ENCODE data around the gene KRT6B.

Gene KRT6B

DNA sequence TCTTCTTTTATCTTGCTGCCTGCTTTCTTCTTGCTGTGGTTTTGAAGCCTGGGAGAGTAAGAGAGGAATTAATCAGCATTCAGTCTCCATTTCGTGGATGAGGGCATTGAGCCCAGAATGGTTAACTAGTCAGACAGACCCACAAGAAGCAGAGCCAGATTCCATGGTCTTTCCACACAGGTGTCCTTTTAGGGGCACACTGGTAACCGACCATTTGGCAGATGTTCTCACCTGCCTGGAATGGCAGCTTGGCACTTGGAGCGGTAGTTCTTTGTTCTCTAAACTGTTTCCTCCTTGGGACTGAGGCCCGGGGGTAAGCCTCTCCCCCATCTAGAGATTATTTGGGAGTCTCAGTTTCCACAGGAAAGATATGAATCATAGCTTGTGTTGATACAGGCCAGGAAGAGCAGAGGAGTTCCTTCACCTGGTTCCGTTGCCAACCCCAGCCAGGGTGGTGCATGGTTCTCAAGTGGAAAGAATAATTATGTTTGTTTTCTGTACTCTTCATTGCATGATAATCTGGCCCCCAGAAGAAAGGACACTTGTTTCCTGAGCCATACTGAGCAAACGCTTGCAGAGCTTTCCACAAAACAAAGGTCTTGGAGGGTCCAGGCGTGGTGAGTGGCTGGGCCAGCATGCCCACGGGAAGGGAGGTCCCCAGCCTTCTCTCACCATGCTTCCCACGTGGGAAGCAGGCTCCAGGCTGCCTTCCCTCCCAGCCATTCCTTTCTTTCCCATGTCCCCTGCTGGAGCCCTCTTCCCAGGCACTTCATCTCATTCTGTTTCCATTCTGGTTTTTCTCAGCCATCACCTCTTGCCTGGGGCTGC is 15.7 kb downstream of the KRT6B start:
- DNase-seq (ENCODE audit: low spot score) = no peak

DNA sequence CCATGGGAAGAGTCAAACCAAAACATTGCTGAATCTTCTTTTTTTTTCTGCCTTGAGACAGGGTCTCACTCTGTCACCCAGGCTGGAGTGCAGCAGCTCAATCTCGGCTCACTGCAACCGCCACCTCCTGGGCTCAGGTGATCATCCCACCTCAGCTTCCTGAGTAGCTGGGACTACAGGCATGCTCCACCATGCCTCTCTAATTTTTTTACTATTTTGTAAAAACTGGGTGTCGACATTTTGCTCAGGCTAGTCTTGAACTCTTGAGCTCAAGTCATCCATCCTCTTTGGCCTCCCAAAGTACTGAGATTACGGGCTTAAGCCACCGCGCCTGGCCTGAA is 16.3 kb downstream of the KRT6B start:
- DNase-seq (ENCODE audit: low spot score) = no peak

DNA sequence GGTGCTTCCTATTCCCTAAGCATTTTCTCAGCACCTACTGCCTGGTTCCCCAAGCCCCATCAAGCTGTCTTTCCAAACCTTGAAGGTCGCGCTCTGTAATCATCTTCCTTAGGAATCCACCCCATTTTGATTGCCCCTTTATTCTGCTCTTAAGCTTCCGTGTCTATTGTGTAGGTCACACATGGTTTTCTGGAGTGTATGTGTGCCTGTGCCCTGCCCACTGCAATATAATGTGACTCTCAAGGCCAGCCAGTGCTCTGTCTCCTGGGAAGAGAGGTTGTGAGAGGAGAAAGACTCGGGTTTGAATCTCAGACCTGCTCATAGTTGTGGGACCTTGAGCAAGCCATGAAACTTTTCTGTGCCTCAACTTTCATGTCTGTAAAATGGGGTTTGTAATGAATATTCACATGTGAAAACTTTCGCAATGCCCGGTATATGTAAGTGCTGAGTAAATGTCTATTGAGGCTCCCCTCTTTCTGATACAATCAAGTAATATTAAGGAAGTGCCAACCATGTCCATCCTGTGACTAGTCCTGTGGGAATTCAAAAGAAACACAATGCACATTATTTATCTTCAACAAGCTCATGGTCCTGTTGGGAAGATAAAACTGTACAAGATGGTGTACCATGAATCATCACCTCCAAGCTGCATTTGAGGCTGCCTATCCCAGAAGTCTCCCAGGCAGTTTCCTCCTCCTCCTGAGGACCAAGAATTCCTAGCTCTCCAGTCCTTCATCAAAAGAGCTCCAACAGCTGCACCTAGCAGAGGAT is 17.0 kb downstream of the KRT6B start:
- DNase-seq (ENCODE audit: low spot score) = no peak

DNA sequence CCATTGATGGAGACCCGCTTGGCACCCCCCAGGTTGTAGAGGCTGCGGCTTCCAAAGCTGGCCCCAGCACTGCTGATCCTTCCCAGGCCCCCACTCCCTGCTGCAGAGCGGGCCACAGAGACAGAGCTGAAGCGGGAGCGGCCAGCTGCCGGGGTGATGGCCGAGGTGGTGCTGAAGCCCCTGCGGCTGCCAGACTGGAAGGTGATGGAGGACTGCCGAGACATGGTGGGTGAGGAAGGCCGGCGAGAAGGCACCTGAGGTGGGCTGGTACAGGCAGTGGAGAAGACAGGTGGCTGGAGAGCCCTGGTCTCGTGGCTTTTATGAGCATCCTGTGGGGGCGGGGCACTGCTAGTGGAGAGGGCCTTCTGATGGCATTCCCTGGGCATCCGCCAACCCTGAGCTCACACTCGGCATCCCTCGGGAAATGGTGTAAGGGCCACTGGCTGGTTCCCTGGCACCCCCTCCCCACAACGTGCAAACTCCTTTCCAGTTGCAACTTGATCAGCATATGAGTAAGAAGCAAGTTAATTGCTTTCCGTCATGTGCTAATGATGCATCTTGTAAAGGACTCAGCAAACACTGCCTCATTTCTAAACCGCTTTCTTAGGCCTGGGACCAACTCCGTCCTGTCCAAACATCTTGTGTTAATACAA is 17.7 kb downstream of the KRT6B start, which contains the start of gene KRT75:
TSS of gene KRT75 (minus strand) at position 291 of the 653 bp plus-strand sequence. CDS start at position 224, 67 bp downstream.
- no peak for DNase-seq (ENCODE audit: low spot score)

DNA sequence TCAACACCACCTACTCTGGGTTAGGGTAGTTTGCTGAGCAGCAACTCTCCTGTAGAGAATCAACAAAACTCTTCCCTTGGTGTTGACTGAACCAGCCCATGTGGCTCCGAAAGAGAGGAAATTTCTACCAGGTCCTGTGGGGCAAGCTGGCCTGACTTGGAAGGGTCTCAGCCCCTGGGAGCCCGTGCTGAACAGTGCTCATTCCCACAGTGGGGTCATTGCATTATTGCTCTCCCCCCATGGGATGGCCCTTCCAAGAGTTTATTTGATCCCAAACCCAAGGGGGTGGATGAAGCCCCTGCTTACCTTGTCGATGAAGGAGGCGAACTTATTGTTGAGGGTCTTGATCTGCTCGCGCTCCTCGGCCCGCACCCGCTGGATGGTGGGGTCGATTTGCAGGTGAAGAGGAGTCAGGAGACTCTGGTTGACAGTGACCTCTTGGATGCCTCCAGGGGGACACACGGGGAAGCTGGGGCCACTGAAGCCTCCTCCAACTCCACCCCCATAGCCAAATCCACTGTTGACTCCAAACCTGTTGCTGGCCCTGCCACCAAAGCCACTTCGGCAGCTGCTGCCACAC is 18.4 kb downstream of the KRT6B start:
- no peak for DNase-seq (ENCODE audit: low spot score)

DNA sequence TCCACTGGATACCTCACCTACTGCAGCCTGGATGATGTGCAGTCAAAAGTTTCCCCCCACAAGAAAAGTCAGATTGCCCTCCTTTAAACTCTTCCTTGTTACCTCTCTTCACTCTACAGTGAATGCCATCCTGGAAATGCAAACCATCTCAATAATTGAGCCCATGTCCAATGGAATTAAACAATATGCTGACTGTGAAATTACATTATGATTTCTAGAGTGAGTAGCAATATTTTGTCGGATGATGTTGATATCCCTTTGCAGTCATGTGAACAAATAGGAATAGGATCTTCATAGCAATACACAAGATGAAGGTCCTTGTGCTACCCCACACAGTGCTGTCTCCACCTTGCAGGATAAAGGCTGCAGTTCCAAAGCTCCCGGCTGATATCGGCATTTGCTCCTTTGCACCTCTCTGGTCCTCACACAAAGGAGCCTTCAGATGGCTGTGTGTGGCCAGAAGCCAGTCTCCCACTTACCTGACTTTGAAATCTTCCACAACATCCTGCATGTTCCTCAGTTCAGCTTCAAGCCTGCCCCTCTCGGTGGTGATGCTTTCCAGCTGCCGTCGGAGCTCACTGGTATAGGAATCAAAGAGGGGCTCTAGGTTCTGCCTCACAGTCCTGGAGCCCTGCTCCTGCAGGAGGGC is 19.3 kb downstream of the KRT6B start:
- no peak for DNase-seq (ENCODE audit: low spot score)

DNA sequence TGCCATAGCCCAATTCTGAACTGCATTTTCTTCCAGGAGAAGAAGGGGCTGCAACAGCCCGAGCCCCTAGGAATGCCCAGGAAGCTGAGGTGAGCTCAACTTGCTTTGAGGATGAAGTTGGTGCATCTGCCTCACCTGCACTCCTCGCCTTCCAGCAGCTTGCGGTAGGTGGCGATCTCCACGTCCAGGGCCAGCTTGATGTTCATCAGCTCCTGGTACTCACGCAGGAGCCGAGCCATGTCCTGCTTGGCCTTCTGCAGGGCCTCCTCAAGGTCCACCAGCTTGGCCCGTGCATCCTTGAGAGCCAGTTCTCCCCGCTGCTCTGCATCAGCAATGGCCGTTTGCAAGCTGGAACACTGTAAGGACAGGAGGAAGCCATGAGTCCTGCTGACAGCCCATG is 23.8 kb downstream of the KRT6B start:
- no peak for DNase-seq (ENCODE audit: low spot score)

DNA sequence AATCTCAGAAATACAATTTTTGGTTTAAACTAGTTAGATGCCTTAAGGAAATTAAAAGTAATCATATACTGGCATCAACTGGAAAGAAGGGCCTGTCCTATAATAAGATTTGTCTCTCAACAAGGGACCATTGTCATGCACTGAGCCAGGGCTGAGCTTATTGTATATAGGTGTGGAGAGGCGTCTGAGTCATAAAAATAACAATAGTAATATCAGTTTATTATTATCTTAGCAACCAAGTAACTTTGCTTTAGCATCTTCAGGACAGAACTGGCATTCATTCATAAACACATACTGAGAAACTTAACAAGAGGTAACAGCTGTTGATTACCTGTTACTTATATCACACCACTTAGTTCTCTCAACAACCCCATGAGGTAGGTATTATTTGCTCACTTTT is 24.9 kb downstream of the KRT6B start:
- no peak for DNase-seq (ENCODE audit: low spot score)

DNA sequence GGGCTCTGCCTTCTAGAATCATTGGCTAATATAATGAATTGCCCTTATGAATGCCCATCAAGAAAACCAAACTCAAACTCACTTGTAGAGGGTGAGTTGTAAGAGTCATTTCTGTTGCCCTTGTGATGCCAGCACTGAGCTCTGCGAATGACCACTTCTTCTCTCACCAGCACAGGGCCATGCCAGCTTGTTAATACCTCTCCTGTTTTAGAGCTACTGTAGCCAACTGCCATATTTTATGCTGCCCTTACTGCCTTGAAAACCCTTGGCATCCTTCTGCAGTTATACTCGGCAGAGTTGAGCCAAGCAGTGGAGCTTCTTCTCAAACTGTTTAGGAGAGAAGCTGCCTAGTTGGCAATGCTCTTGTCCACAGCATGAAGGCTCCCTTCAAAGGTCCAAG is 25.9 kb downstream of the KRT6B start:
- no peak for DNase-seq (ENCODE audit: low spot score)

DNA sequence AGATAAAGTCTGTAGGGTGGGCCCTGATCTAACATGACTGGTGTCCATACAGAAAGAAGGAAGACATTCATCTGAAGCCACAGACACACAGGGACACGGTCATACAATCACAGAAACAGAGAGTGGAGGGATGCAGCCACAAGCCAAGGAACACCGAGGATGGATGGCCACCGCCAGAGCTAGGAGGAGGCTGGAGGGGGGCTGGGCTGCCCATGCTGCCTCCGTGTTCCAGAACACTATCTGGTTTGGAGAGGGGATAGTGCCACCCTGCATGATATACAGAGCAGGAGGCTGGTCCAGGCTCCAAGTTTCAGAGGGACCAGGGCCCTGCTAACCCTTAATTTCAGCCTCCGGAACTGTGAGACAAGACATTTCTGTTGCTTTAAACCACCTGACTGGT is 26.5 kb downstream of the KRT6B start:
- no peak for DNase-seq (ENCODE audit: low spot score)

DNA sequence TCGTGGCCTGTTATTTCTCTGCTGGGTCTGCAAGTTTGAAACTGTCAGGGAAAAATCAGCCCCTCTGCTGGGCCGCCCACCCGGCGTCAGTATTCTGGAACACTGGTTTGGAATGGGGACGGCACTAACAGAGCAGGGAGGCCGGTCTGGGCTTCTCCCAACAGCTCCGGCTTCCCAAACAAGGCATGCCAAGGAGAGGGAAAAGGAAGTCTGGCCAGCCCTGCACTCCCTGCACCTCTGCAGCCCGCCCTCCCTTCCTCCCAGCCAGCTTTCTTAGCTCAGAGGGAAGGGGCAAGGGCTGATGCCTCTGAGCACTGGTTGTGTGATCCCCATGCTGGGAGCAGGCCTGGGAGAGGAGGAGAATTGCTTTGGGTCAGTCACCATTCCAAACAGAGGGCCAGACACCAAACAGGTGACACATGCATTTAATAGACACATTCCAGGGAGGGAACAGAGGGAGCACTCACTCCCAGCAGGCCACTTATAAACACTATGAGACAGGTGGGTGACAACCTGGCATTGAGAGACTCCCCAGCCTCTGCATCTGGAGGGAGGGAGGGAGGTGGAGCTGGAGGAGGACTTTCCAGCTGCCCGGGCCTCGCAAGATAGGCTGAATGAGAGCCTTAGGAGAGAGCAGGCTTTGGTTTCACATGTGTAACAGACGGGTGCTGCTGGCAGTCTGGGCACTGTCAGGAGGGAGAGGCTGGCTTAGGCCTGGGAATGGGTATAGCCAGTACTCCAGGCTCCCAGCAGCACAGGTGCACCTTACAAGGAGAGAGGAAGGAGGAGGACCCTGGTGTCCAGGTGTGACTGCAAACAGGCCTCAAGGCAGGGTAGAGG is 28.1 kb downstream of the KRT6B start:
- no peak for DNase-seq (ENCODE audit: low spot score)

DNA sequence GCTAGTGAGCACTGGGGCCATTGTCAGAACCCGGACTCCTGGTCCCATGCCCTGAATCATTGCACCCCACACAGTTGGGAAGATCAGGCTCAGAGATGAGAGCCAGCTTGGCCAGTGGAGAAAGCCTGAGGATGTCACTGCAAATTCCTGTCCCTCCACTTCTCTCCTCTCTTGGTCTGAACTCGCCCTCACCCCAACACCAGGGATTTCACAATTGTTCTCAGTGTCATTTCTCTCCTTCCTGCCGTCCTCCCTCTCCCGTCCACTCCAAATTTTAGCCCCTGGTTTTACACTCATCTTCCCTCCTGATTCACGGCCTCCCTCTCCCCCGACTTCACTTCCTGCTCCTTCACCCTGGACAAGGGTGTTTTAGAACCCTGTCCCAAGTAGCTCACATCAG is 28.9 kb downstream of the KRT6B start:
- no peak for DNase-seq (ENCODE audit: low spot score)

DNA sequence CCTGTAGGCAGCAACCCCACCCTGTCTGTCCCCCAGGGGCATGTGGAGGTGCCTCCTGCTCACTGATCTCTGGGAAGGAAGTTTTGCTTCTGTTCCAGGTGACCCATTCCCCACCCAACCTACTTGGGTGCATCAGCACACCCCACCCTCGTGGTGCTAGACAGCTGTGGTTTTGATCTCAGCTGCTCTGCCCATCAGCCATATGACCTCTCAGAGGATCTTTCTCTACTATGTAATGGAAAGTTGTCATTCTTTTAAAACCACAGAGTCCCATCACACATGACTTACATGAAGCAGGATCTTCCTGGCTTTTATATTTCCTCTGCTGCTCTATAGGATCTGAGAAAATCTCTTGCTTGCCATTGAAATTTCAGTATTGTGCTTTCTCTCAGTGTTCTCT is 32.3 kb downstream of the KRT6B start:
- no peak for DNase-seq (ENCODE audit: low spot score)

DNA sequence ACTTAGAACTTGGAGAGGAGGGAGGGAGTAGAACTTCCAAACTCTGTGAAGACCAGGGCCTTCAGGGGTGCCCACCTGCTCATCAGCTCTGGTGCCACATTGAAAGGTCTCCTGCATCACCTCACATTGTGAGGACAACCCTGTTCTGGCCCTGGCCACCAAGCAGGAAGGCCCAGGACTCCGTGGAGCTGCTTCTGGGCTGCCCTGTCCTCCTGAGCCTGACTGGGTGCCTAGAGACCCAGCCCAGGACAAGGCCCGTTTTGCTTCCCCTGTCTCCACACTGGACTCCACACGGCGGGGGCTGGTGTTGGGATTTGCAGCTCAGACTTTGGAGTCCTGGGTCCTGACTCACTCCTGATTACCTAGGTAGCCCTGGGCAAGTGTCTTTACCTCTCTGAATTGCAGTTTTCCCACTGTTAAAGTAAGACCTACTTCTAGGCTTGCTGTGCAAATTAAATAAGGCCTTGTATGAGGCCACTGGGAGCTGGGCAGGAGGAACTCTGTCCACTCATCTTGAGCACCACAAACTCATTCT is 33.3 kb downstream of the KRT6B start:
- DNase-seq (ENCODE audit: low spot score) = no peak

DNA sequence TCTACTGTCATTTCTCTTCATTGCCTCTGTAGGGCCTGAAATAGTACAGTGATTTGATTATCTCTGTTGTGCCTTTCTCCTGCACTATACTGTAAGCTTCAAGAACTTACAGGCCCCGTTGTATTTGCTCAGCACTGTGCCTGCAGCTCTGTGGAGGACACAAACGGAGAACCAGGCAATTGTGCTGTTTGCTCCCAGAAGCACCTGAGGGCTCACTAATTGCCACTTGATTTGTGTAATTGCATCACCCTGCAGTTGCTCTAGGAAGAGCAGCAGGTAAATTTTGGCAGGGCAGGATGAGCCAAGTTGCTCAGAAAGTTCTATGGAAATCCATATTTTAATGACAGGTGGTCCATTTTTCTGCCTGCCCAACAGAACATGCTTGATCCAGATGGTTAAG is 34.2 kb downstream of the KRT6B start:
- no peak for DNase-seq (ENCODE audit: low spot score)

DNA sequence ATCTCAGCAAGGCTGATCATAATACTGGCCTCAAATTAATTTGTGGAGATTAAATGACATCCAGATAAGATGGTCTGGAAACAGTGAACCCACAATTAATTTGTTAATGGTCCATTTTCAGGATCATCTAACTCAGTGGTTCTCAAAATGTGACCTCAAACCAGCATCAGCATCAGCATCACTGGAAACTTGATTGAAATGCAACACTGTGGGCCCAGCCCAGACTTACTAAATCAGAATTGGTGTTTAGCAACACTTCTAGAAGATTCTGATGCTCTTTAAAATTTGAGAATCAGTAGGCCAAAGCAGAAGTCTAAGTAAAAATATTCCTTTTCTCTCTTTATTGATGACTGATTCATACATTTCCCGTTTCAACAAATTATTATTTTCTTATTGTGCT is 35.2 kb downstream of the KRT6B start:
- DNase-seq (ENCODE audit: low spot score) = no peak

DNA sequence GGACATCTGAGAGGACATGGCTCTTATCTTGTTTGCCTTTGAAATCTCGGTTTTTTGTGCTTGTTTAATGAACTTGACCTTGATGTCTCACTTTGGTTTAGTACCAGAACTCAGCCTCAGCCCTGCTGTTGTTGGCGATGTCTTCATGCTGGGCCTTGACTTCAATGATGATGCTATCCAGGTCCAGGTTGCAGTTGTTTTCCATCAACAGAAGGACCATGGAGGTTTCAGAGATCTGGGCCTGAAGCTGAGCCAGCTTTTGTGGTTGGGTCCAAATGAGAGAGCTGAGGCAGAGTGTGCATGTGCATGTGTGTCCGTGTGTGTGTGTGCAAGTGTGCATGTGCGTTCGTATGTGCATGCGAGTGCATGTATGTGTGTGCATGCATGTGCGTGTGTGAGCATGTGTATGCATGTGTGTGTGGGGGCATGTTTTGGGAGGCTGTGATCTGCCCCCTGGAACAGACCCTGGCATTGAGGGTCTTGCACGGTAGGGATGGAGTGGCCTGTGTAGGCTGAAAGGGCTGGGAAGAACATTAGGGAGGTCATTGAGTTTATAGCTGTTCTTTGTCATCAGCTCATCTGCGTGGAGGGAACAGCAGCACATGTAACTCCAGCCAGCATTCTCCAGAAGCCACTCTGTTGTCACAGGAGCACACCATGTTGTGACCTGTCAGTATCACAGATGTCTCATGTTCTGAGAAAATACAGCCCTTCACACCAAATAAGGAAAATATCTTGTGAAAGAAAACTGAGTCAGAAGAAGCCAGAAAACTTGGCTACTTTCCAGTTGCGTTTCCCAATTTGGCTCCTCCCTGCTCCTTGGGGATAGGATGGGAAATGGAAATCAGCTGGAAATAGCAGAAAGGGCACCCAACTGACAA is 35.8 kb downstream of the KRT6B start:
- no peak for DNase-seq (ENCODE audit: low spot score)

DNA sequence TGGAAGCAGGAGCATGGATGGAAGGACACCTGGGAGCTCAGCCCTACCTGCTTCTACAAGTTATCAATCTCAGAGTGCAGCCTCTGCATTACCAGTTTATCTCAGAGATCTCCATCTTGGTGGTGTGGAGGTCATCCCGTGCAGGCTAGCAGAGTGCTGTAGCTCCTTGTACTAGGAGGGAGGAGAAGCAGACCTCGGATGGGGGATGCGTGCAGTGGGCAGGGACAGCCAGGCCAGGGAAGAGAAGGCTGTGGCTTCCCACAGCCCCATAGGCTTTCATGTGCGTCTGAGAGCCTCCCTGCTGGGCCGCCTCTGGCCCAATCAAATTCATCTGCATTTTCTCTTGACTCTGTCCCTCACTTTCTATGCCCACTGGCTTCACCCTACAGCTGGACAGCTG is 37.0 kb downstream of the KRT6B start:
- DNase-seq (ENCODE audit: low spot score) = no peak

DNA sequence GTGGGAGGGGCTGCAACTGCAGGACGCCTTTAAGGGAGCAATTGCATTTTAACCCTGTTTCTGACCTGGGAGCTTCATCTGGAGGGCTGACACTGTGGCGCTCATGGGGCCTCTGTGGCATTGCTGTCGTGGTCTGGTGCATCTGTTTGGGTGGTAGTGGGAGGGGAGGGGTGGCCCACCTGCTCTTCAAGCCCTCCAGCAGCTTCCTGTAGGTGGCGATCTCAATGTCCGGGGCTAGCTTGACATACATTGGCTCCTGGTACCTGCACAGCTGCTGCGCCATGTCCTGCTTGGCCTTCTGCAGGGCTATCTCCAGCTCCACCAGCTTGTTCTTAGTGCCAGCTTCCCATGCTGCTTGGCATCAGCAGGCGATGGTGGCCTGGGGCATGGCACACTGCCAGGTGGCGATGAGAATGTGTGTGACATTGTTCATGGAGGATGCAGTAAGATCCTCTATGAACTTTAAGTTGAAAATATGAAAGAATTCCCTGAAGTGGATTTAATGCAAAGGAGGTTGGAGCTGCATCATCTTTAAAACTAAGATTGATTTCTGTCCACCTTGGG is 38.1 kb downstream of the KRT6B start:
- no peak for DNase-seq (ENCODE audit: low spot score)

DNA sequence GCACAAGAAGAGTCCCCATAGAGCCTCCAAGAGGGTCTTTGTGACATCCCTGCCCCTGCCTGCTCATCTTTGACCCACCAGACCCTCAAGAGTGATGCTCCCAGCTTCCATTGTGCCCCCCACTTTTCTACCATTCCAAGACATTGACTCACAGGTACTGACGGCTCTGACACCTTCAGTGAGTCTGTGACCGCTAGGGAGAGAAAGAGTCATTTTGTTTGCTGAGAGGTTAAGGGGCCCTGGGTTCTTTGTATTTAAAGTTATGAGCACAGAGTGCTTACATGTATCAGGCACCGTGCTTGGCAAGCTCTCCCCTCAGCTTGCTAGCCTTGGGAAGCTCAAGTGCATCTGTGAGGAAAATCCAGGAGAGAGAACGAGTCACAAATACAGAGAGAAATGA is 38.7 kb downstream of the KRT6B start:
- DNase-seq (ENCODE audit: low spot score) = no peak

All from HuH-7 (cell line).